GM19467 (cell line): ENCODE measurements around the gene GMEB2.
"Not testable (repeated sequence)": the region's sequence is repeated elsewhere in the genome, so short reads cannot be mapped to it uniquely, and the experiment has no call there.

ENCODE experiments used
- ATAC-seq: cut with Tn5 transposase; IDR thresholded peaks from one replicate; pipeline ENCODE4 v1.9.1; 2021; ENCODE audit warnings: mild to moderate bottlenecking, moderate library complexity; ENCODE audit not compliant: unreplicated experiment

The GMEB2 gene

GRCh38 chr20:63573647-63574131 is 53.2 kb downstream of the GMEB2 start:
- no peak for ATAC-seq

- no peak for ATAC-seq
These were observed 53.9 kb downstream of the GMEB2 start for GRCh38 chr20:63572788-63573646.

GRCh38 chr20:63572071-63572787 is 54.7 kb downstream of the GMEB2 start:
- ATAC-seq = no peak

DNA sequence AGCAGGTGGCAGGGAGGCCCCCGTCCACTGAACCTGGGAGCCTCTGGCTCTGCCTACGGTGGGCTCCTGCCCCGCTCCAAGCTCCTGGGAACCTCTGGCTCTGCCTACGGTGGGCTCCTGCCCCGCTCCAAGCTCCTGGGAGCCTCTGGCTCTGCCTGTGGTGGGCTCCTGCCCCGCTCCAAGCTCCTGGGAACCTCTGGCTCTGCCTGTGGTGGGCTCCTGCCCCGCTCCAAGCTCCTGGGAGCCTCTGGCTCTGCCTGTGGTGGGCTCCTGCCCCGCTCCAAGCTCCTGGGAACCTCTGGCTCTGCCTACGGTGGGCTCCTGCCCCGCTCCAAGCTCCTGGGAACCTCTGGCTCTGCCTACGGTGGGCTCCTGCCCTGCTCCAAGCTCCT is 55.8 kb downstream of the GMEB2 start:
- ATAC-seq = not testable (repeated sequence)

GRCh38 chr20:63570281-63571086 is 56.4 kb downstream of the GMEB2 start:
- ATAC-seq = no peak

DNA sequence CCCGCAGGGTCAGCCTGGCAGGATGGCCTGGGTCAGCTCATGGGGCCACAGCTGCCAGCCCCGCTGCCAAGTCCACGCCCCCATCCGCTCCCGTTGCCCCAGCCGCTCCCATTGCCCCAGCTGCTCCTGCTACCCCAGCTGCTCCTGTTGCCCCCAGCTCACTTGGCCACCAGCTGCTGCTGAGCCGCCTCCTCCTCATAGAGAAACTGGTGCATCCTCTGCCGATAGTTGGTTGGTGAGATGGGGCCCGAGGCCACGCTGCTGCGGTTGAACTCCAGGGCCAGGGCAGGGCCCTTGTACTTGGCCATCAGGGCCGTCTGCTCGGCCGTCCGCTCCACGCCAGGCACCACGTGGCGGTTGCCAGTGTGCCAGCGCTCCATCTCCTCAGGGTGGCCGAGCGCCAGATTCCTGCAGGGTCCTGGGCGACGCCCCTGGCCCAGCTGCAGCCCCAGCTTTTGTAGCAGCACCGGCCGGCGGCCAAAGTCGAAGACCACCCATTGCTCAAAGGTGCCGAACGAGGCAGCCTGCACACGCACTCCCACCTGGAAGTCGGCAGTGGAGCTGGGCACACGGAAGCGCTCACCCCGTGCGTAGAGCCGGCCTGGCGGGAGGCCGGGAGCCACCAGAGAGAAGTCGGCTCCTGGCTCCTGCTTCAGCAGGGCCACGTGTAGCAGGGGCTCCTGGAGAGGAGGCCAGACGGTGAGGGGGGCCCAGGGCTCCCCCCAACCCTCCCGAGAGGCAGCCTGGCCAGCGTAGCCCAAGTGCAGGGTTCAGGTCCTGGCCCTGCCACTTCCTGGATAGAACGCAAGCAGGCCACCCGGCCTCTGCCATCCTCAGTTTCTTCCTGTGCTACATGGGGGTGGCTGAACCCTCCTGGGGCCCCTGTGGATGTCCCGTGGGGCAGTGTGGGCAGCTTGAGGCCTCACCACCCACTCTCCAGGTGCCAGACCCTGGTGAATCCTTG is 57.6 kb downstream of the GMEB2 start:
- no peak for ATAC-seq

GRCh38 chr20:63568170-63568981 is 58.5 kb downstream of the GMEB2 start:
- ATAC-seq = peak; percentile 13

DNA sequence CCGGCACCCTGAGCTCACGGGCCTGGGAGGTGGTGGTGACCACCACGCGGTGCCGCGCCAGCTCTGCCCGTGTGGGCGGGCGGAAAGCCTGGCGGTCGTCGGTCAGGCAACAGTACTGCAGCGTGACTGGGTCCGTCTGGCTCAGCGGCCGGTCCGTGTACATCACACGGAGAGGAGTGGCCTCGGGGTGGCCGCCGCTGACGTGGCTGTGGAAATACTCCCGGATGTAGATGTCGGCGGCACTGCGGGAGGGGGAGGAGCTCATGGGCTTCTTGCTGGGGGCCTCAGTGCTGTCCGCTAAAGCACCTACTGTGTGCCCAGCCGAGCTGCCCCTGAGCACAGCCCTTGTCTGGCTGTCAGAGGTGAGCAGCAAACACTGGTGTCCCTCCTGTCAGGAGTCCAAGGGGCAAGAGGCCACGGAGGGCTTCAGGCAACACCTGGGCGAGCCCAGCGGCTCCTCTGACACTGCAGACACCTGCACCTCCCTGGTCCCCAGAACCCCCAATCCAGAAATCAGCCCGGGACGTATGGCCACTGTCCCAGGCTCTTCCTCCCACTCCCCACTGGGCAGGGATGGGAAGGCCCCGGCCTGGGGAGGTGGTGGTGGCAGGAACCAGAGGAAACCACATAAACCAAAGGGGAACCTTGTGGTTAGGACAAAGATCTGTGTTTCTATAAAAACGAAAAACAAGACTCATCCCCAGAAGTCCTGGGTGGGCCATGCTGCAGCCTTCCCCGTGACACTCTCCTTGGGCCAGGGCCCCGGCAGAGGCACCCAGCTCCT is 59.3 kb downstream of the GMEB2 start:
- ATAC-seq = peak; percentile 46

- ATAC-seq = no peak
These were observed 59.8 kb downstream of the GMEB2 start for GRCh38 chr20:63567136-63567385.

GRCh38 chr20:63566395-63567135 is 60.3 kb downstream of the GMEB2 start:
- no peak for ATAC-seq

GRCh38 chr20:63565699-63566335 is 61.1 kb downstream of the GMEB2 start:
- no peak for ATAC-seq

DNA sequence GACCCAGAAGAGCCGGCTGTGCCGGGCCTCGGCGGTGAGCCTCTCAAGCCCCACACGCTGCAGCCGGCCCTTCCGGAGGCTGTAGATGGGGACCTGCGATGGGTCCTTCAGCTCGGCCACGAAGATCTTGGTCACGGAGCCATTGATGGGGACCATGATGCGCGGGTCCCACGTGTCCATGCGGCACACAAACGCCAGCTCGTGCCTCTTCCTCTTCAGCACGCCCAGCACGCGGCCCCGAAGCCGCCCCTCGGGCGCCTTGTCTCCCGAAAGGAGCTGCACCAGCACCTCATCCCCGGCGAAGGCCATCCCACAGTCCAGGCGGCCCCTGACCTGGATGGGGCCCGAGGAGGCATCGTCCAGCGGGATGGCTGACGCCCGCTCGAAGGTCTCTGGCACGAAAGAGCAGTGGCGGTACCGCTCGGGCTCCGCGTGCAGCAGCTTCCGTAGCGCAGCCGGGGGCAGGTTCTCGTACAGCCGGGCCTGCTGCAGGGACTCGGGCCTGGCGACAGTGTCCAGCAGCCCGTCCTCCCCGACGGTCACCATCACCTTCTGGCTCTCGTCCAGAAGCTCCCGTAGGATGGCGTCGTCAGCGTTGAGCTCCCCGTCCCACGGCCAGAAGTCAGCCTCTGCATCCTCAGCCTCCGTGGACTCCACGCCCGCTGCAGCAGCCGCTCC is 61.7 kb downstream of the GMEB2 start:
- no peak for ATAC-seq

DNA sequence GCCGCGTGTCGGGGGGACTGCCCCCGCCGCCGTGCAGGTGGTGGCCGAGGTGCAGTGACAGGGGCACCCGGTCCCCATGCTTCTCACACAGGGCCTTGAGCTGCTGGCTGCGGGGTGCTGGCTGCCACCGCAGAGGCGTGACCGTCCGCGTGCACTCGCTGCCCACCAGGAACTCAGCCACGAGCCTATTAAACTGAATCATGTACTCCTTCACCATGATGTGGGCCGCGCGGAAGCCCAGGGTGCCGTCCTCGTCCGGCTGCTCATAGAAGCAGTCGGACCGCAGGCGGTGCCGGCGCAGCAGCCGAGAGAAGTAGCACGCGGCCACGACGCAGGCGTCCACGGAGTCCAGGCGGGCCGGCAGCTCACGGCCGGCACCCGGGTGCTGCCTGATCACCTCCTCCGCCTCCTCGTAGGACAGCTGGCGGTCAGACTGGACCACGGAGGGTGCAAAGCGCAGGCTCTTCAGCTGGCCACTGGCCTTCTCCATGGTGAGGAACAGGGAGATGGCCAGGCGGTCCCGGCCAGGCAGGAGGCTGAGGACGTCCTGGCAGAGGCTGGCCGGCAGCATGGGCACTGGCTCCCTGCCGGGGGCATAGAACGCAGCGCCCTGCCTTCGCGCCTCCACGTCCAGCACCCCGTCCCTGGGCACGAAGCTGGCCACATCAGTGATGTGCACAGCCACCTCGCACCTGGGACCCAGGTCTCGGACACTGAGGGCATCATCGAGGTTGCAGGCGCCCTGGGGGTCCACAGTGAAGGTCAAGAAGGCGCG is 62.7 kb downstream of the GMEB2 start:
- ATAC-seq = no peak

- no peak for ATAC-seq
These were observed 63.5 kb downstream of the GMEB2 start for GRCh38 chr20:63563225-63563935.

DNA sequence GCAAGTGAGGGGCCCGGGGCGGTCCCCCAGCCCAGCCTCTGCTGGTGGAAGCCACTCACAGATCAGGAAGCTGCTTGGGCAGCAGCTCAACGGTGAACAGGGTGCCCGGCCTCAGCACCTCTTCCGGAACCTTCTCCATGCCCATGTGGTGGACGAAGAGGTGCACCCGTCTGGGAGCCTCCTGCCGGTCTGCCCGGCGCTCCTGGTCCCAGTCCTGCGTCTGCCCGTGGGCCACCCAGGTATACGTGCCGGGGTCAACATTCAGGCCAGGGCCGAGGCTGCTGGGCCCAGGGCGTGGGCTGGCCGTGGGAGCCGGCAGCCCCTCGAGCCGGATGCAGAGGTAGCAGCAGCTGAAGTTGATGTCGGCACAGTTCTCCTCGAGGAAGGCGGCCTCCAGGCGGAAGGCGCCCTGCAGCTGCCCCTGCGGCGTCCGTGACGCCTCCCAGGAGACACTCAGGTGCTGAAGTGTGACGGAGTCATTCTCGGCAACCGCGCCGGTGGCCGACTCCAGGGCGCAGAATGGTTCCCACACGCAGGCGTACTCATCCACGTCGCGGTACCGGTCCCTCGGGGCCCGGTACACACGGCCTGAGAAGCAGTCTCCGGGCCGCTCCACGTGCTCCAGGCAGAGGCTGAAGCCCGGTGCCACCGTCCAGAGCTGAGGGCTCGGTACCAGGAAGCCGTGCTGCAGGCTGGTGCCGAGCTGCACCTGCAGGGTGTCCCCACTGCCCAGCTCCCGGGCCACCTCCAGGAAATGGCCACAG is 64.3 kb downstream of the GMEB2 start:
- no peak for ATAC-seq
